ENCODE results near the gene ZDHHC11B.

Gene ZDHHC11B

DNA sequence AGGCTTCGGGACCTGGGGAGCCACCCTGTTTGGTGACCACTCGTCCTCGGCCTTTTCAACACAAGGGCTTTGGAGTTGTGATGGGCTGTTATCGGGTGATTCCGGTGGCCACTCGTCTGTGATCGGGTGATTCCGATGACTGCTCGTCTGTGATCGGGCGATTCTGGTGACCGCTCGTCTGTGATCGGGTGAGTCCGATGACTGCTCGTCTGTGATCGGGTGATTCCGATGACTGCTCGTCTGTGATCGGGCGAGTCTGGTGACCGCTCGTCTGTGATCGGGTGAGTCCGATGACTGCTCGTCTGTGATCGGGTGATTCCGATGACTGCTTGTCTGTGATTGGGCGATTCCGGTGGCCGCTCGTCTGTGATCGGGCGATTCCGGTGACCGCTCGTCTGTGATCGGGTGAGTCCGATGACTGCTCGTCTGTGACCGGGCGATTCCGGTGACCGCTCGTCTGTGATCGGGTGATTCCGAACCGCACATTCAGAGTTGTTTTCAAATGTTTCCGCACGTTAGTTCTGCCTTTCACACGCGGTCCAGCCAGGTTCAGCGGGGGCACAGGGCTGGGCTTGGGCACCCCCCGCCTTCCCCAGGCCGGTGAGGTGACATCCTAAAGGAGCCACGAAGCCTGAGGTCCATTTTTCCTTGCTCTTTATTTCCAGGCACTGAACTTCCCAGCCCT lies 121.6 kb downstream of the ZDHHC11B start:
- no peak for TF ChIP-seq NFIC (IDR thresholded peaks at IDR 0.05)
- TF ChIP-seq TEAD4 (IDR thresholded peaks at IDR 0.05): no peak
- TF ChIP-seq FOXM1 (IDR thresholded peaks at IDR 0.05; ENCODE audit: borderline replicate concordance, low read depth): no peak
- no peak for TF ChIP-seq TAF1 (IDR thresholded peaks at IDR 0.05; ENCODE audit: low read depth)
- no peak for TF ChIP-seq ZBTB7A (IDR thresholded peaks at IDR 0.05; ENCODE audit: low read depth)
- TF ChIP-seq, protein P1, sequence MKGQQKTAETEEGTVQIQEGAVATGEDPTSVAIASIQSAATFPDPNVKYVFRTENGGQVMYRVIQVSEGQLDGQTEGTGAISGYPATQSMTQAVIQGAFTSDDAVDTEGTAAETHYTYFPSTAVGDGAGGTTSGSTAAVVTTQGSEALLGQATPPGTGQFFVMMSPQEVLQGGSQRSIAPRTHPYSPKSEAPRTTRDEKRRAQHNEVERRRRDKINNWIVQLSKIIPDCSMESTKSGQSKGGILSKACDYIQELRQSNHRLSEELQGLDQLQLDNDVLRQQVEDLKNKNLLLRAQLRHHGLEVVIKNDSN (IDR thresholded peaks at IDR 0.05): no peak
- TF ChIP-seq, protein P2, sequence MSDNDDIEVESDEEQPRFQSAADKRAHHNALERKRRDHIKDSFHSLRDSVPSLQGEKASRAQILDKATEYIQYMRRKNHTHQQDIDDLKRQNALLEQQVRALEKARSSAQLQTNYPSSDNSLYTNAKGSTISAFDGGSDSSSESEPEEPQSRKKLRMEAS (IDR thresholded peaks at IDR 0.05): no peak
- TF ChIP-seq EP300 (IDR thresholded peaks at IDR 0.05; ENCODE audit: borderline replicate concordance): no peak
- TF ChIP-seq CEBPB (IDR thresholded peaks at IDR 0.05): no peak
- TF ChIP-seq EGR1 (IDR thresholded peaks at IDR 0.05): no peak
- TF ChIP-seq, protein P3, sequence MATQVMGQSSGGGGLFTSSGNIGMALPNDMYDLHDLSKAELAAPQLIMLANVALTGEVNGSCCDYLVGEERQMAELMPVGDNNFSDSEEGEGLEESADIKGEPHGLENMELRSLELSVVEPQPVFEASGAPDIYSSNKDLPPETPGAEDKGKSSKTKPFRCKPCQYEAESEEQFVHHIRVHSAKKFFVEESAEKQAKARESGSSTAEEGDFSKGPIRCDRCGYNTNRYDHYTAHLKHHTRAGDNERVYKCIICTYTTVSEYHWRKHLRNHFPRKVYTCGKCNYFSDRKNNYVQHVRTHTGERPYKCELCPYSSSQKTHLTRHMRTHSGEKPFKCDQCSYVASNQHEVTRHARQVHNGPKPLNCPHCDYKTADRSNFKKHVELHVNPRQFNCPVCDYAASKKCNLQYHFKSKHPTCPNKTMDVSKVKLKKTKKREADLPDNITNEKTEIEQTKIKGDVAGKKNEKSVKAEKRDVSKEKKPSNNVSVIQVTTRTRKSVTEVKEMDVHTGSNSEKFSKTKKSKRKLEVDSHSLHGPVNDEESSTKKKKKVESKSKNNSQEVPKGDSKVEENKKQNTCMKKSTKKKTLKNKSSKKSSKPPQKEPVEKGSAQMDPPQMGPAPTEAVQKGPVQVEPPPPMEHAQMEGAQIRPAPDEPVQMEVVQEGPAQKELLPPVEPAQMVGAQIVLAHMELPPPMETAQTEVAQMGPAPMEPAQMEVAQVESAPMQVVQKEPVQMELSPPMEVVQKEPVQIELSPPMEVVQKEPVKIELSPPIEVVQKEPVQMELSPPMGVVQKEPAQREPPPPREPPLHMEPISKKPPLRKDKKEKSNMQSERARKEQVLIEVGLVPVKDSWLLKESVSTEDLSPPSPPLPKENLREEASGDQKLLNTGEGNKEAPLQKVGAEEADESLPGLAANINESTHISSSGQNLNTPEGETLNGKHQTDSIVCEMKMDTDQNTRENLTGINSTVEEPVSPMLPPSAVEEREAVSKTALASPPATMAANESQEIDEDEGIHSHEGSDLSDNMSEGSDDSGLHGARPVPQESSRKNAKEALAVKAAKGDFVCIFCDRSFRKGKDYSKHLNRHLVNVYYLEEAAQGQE (IDR thresholded peaks at IDR 0.05; ENCODE audit: low read depth): no peak
- TF ChIP-seq YY1 (IDR thresholded peaks at IDR 0.05; ENCODE audit: low read depth): no peak
- no peak for TF ChIP-seq TCF12 (IDR thresholded peaks at IDR 0.05; ENCODE audit: low read depth)
- TF ChIP-seq RAD21 (IDR thresholded peaks at IDR 0.05; ENCODE audit: low read depth): no peak
- TF ChIP-seq CREB1 (IDR thresholded peaks at IDR 0.05; ENCODE audit: low read depth): no peak

DNA sequence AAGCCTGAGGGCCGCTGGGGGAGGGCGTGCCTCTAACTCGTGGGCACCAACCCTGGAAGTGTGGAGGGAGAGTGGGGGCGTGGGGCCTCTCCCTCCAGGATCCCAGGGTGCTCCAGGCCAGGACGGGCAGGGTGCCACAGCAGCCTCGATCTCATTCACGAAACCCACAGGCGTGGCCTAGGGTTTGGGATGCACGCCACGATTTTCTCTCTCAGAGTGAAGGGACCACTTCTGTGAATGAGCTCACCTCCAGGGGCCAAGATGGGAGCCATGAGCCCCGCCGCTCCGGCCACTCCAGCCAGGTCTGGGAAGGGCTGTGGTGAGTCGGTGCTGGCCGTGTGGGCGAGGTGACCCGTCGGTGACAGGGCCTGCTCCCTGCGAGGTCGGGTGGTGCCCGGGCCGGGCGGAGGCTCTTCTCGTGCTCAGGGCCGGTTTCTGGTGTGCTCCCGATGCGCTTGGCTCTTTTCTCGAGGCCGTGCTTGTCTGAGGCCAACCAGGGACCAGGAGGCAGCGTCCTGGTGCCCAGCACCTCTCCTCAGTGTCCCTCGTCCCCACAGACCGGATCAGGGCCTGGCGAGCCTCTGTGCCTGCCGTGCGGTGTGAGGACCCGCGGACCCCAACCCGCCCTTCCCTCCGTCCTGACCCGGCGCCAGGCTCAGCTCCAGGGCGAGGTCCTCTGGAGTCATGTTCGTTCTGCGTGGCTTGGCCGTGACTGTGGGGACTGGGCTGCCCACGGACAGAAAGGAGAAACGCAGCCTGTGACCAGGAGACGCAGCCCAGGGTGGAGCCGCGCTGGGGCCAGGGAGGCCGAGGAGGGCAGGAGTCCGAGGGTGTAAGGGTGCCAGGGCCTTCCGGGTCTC lies 122.4 kb downstream of the ZDHHC11B start:
- TF ChIP-seq TAF1 (IDR thresholded peaks at IDR 0.05; ENCODE audit: low read depth): no peak
- TF ChIP-seq TEAD4 (IDR thresholded peaks at IDR 0.05): no peak
- TF ChIP-seq YY1 (IDR thresholded peaks at IDR 0.05; ENCODE audit: low read depth): no peak
- TF ChIP-seq, protein P1 (IDR thresholded peaks at IDR 0.05): no peak
- no peak for TF ChIP-seq EGR1 (IDR thresholded peaks at IDR 0.05)
- TF ChIP-seq, protein P2 (IDR thresholded peaks at IDR 0.05): no peak
- TF ChIP-seq CEBPB (IDR thresholded peaks at IDR 0.05): no peak
- TF ChIP-seq FOXM1 (IDR thresholded peaks at IDR 0.05; ENCODE audit: borderline replicate concordance, low read depth): no peak
- no peak for TF ChIP-seq RAD21 (IDR thresholded peaks at IDR 0.05; ENCODE audit: low read depth)
- no peak for TF ChIP-seq TCF12 (IDR thresholded peaks at IDR 0.05; ENCODE audit: low read depth)

DNA sequence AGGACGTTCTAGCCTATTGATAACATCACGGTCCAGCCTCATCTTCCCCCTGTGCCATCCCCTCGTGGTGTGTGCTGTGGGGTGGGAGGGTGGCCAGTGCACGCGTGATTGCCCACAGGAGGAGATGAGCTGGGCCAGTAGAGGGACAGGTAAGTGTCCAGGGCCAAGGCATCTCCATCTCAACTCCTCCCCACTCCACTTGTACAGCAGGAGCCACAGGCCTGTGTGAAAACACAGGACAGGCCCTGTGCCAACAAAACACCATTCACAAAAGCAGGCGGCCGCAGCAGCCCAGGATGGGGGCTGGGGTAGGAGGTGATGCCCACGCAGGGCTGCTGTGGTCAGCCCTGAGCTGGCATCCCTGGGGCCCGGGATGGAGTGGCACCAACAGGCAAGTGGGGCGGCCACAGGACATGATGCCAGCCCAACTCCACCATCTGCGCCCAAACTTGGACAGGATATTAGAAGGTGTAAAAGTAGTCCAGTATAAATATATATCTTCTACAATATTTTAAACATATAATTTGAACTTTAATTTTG lies 124.0 kb downstream of the ZDHHC11B start:
- TF ChIP-seq, protein P2 (IDR thresholded peaks at IDR 0.05): no peak
- TF ChIP-seq RAD21 (IDR thresholded peaks at IDR 0.05; ENCODE audit: low read depth): no peak
- TF ChIP-seq, protein P3 (IDR thresholded peaks at IDR 0.05; ENCODE audit: low read depth): no peak
- no peak for TF ChIP-seq TEAD4 (IDR thresholded peaks at IDR 0.05)
- TF ChIP-seq CREB1 (IDR thresholded peaks at IDR 0.05; ENCODE audit: low read depth): no peak
- TF ChIP-seq TCF12 (IDR thresholded peaks at IDR 0.05; ENCODE audit: low read depth): no peak
- TF ChIP-seq TAF1 (IDR thresholded peaks at IDR 0.05; ENCODE audit: low read depth): no peak
- no peak for TF ChIP-seq ZBTB7A (IDR thresholded peaks at IDR 0.05; ENCODE audit: low read depth)
- no peak for TF ChIP-seq EP300 (IDR thresholded peaks at IDR 0.05; ENCODE audit: borderline replicate concordance)
- no peak for TF ChIP-seq FOXM1 (IDR thresholded peaks at IDR 0.05; ENCODE audit: borderline replicate concordance, low read depth)
